Calu3 (cell line): ENCODE data around the gene PTPN14. TPM values are rescaled to one million over a fixed set of nuclear protein-coding genes. Genes with fewer than 3 reads are reported as not detected.
"Not testable (repeated sequence)": the region's sequence is repeated elsewhere in the genome, so short reads cannot be mapped to it uniquely, and the experiment has no call there.

Experiments used
- BruUV-seq: library from RNA; stranded (reverse); fragments of 400-500 nt; replicated peaks from 2 replicates; lab custom pipeline; 2021; lab: Mats Ljungman, UMichigan
- CTCF ChIA-PET: fragments of 300-600 bp; sonication (Branson Sonifier 250); formaldehyde crosslinking; loops from one replicate; lab custom pipeline; 2022; ENCODE audit warnings: antibody characterized with exemption; lab: Charles Lee
- DNase-seq: peaks from one replicate; pipeline ENCODE4 v3.0.0; 2022
- H3K27ac Mint-ChIP-seq: one replicate; pipeline ENCODE4 v1.8.0; 2022; ENCODE audit warnings: mixed read lengths; ENCODE audit not compliant: unreplicated experiment
- H3K27me3 Mint-ChIP-seq: one replicate; pipeline ENCODE4 v1.8.0; 2022; ENCODE audit warnings: mixed read lengths; ENCODE audit not compliant: unreplicated experiment
- H3K36me3 Mint-ChIP-seq: one replicate; pipeline ENCODE4 v1.8.0; 2022; ENCODE audit warnings: mild to moderate bottlenecking, moderate library complexity, mixed read lengths; ENCODE audit not compliant: insufficient read depth, unreplicated experiment
- H3K4me1 Mint-ChIP-seq: one replicate; pipeline ENCODE4 v1.8.0; 2022; ENCODE audit warnings: mild to moderate bottlenecking, low read depth, mixed read lengths; ENCODE audit not compliant: unreplicated experiment
- H3K4me3 Mint-ChIP-seq: one replicate; pipeline ENCODE4 v1.8.0; 2022; ENCODE audit warnings: mild to moderate bottlenecking, low read depth, moderate library complexity, mixed read lengths; ENCODE audit not compliant: unreplicated experiment
- H3K9me3 Mint-ChIP-seq: one replicate; pipeline ENCODE4 v1.8.0; 2022; ENCODE audit warnings: low read depth, mixed read lengths; ENCODE audit not compliant: unreplicated experiment
- CTCF ChIP-seq: fragments of 200-600 bp; IDR thresholded peaks from one replicate; pipeline ENCODE4 v1.8.0; 2022; ENCODE audit warnings: antibody characterized with exemption; ENCODE audit not compliant: unreplicated experiment
- intact Hi-C: fragments of 100-400 bp; cut with micrococcal nuclease; formaldehyde crosslinking; loops from one replicate; pipeline ENCODE4 v1.10.0; 2022; ENCODE audit not compliant: unreplicated experiment
- total RNA-seq: library from RNA; stranded (reverse); gene quantifications from 2 replicates; pipeline ENCODE4 v1.2.3, GENCODE V29; 2022

Gene PTPN14
- total RNA-seq, 1 experiment from 2014 or later: 77.4 TPM

GRCh38 chr1:214523124-214523824 is 28.1 kb downstream of the PTPN14 start:
- H3K27ac Mint-ChIP-seq: peak overlapping the region; percentile 33
- no peaks in the 10 kb centered on the region for H3K9me3 Mint-ChIP-seq
- intact Hi-C loops: no loop called here
- no peak for TF ChIP-seq CTCF
- no peak for DNase-seq
- H3K4me1 Mint-ChIP-seq: peaks cover 68% of the 10 kb centered on the region
- peaks cover 6% of the 10 kb centered on the region for H3K36me3 Mint-ChIP-seq
- CTCF ChIA-PET: no interaction called here
- H3K4me3 Mint-ChIP-seq: no peak overlapping the region
- no peaks in the 10 kb centered on the region for H3K27me3 Mint-ChIP-seq
- BruUV-seq: no TSS peak

- DNase-seq, BruUV-seq, intact Hi-C loops, H3K9me3 Mint-ChIP-seq, H3K27ac Mint-ChIP-seq, H3K4me3 Mint-ChIP-seq, H3K36me3 Mint-ChIP-seq, H3K27me3 Mint-ChIP-seq: not testable (repeated sequence)
- CTCF ChIA-PET: interaction anchor here (0.7 to 1.1 kb wide), 2 partner anchors 12 to 45 kb away, joined by 3 to 5 read pairs; no protein-coding TSS in a partner anchor
- H3K4me1 Mint-ChIP-seq: peaks cover 74% of the 10 kb centered on the region
Measured at GRCh38 chr1:214521458-214521857, 29.9 kb downstream of the PTPN14 start.

DNA sequence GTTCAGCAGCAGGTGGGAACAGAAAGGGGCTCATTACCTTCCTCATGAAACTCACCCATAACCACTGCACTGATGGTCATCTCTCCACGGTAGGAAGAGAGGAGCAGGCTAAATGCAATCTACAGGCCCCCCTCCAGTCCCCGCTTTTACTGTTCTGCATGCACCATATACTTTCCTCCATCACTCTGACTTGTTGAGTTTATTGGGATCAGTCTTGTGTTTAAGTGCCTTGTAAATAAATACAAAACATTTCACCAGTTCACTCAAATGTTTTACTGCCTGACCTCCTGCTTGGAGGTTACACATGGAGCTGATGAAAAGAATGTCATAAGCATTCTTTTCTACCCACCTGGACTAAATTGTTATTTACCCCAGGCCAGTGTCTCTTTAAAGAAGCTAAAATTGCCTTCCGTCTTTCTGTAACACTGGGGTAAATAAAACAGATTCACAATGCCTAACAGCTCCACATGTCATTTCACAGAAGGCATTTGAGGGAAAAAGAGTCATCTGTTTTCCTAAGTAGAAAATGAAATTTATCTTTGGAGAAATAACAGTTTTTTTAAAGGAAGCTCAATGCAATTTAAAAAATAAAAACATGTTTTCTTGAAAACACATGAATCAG is 30.7 kb downstream of the PTPN14 start:
- peaks cover 76% of the 10 kb centered on the region for H3K4me1 Mint-ChIP-seq
- H3K27me3 Mint-ChIP-seq: no peaks in the 10 kb centered on the region
- no peaks in the 10 kb centered on the region for H3K9me3 Mint-ChIP-seq
- CTCF ChIA-PET: interaction anchor here (0.6 to 0.7 kb wide), 2 partner anchors 11 to 19 kb away, joined by 3 to 5 read pairs; no protein-coding TSS in a partner anchor
- TF ChIP-seq CTCF: no peak
- no peak overlapping the region for H3K4me3 Mint-ChIP-seq
- H3K27ac Mint-ChIP-seq: no peak overlapping the region
- no TSS peak for BruUV-seq
- no peak for DNase-seq
- intact Hi-C loops: no loop called here
- peaks cover 11% of the 10 kb centered on the region for H3K36me3 Mint-ChIP-seq

GRCh38 chr1:214518361-214518760 is 33.0 kb downstream of the PTPN14 start:
- CTCF ChIA-PET: no interaction called here
- no peak overlapping the region for H3K4me3 Mint-ChIP-seq
- no peak for DNase-seq
- H3K9me3 Mint-ChIP-seq: no peaks in the 10 kb centered on the region
- peaks cover 80% of the 10 kb centered on the region for H3K4me1 Mint-ChIP-seq
- intact Hi-C loops: loop anchor here (5.0 kb wide), 1 partner anchor 41 kb away; no protein-coding TSS in a partner anchor
- H3K36me3 Mint-ChIP-seq: peaks cover 14% of the 10 kb centered on the region
- TF ChIP-seq CTCF: no peak
- BruUV-seq: no TSS peak
- H3K27ac Mint-ChIP-seq: no peak overlapping the region
- H3K27me3 Mint-ChIP-seq: no peaks in the 10 kb centered on the region
